Mesenchymal stem cell (in vitro differentiated cells and primary cell): ENCODE results near the gene ARHGAP12.

Experiments used
- DNase-seq: peaks from one replicate; pipeline ENCODE4 v3.0.0-alpha.2; 2013
- H2AFZ ChIP-seq: one replicate; pipeline ENCODE4 v1.6.1; 2013; ENCODE audit warnings: low read depth, mild to moderate bottlenecking, control low read depth, inconsistent platforms, low read length, moderate library complexity
- H2AK5ac ChIP-seq: 2 replicates; pipeline ENCODE4 v1.6.1; 2013; ENCODE audit warnings: low read length, moderate library complexity, mild to moderate bottlenecking, inconsistent platforms; ENCODE audit not compliant: severe bottlenecking
- H2BK120ac ChIP-seq: one replicate; pipeline ENCODE4 v1.6.1; 2013; ENCODE audit warnings: low read depth, mild to moderate bottlenecking, inconsistent platforms, low read length, moderate library complexity
- H2BK12ac ChIP-seq, 2 experiments: one replicate each; pipeline ENCODE4 v1.6.1; 2013; ENCODE audit warnings: inconsistent platforms in 2 of 2, low read length in 2 of 2, mild to moderate bottlenecking in 2 of 2, moderate library complexity in 2 of 2, control low read depth in 1 of 2
- H2BK15ac ChIP-seq: one replicate; pipeline ENCODE4 v1.6.1; 2013; ENCODE audit warnings: mild to moderate bottlenecking, low read depth, inconsistent platforms; ENCODE audit not compliant: poor library complexity, severe bottlenecking
- H2BK5ac ChIP-seq: 2 replicates; pipeline ENCODE4 v1.6.1; 2013; ENCODE audit warnings: low read depth, mild to moderate bottlenecking, low read length, control low read depth, inconsistent platforms; ENCODE audit not compliant: poor library complexity, severe bottlenecking
- H3K14ac ChIP-seq, 2 experiments: one replicate each; pipeline ENCODE4 v1.6.1; 2013; ENCODE audit warnings: inconsistent platforms in 2 of 2, low read length in 2 of 2, control low read depth in 1 of 2, mild to moderate bottlenecking in 1 of 2, moderate library complexity in 1 of 2
- H3K18ac ChIP-seq, 2 experiments: one replicate each; pipeline ENCODE4 v1.6.1; 2013; ENCODE audit warnings: inconsistent platforms in 2 of 2, low read length in 2 of 2, control low read depth in 1 of 2, low read depth in 1 of 2, mild to moderate bottlenecking in 1 of 2
- H3K23ac ChIP-seq, 2 experiments: one replicate each; pipeline ENCODE4 v1.6.1; 2013; ENCODE audit warnings: inconsistent platforms in 2 of 2, low read length in 2 of 2, mild to moderate bottlenecking in 2 of 2, moderate library complexity in 2 of 2, control low read depth in 1 of 2
- H3K27ac ChIP-seq: 2 replicates; pipeline ENCODE4 v1.5.1; 2013; ENCODE audit warnings: mild to moderate bottlenecking, moderate library complexity, low read length, control low read depth, inconsistent platforms; ENCODE audit not compliant: poor library complexity, severe bottlenecking
- H3K27me3 ChIP-seq, 2 experiments: 2 replicates each; pipeline versions ENCODE4 v1.6.1 to v1.7.0; 2013; ENCODE audit warnings: low read length in 2 of 2, mild to moderate bottlenecking in 2 of 2, moderate library complexity in 2 of 2, control low read depth in 1 of 2, inconsistent platforms in 1 of 2; ENCODE audit not compliant: control insufficient read depth in 1 of 2, insufficient read depth in 1 of 2
- H3K36me3 ChIP-seq, 2 experiments: 2 replicates each; pipeline versions ENCODE4 v1.6.1 to v1.7.0; 2013; ENCODE audit warnings: low read length in 2 of 2, control low read depth in 1 of 2, inconsistent platforms in 1 of 2, low read depth in 1 of 2, mild to moderate bottlenecking in 1 of 2; ENCODE audit not compliant: insufficient read depth in 2 of 2, control insufficient read depth in 1 of 2
- H3K4ac ChIP-seq, 2 experiments: one replicate each; pipeline ENCODE4 v1.6.1; 2013; ENCODE audit warnings: inconsistent platforms in 2 of 2, low read length in 2 of 2, mild to moderate bottlenecking in 2 of 2, moderate library complexity in 2 of 2, control low read depth in 1 of 2, low read depth in 1 of 2
- H3K4me1 ChIP-seq: 2 replicates; pipeline ENCODE4 v1.6.1; 2013; ENCODE audit warnings: low read depth, low read length, control low read depth; ENCODE audit not compliant: control insufficient read depth, insufficient read depth
- H3K4me2 ChIP-seq: 2 replicates; pipeline ENCODE4 v1.6.1; 2013; ENCODE audit warnings: low read length, mild to moderate bottlenecking, inconsistent platforms; ENCODE audit not compliant: poor library complexity, severe bottlenecking
- H3K4me3 ChIP-seq, 2 experiments: 2 replicates each; pipeline versions ENCODE4 v1.5.1 to v1.7.0; 2013; ENCODE audit warnings: low read length in 2 of 2, mild to moderate bottlenecking in 2 of 2, control low read depth in 1 of 2, low read depth in 1 of 2; ENCODE audit not compliant: insufficient read depth in 1 of 2
- H3K79me1 ChIP-seq: replicated peaks from 2 replicates; pipeline ENCODE4 v1.6.1; 2013; ENCODE audit warnings: mild to moderate bottlenecking, control low read depth, low read length, inconsistent platforms; ENCODE audit not compliant: poor library complexity, severe bottlenecking
- H3K9ac ChIP-seq: 2 replicates; pipeline ENCODE4 v1.7.0; 2013; ENCODE audit warnings: mild to moderate bottlenecking, low read length, moderate library complexity
- H3K9me3 ChIP-seq: 2 replicates; pipeline ENCODE4 v1.7.0; 2013; ENCODE audit warnings: mild to moderate bottlenecking, low read length; ENCODE audit not compliant: control insufficient read depth
- H4K8ac ChIP-seq: one replicate; pipeline ENCODE4 v1.6.1; 2013; ENCODE audit warnings: inconsistent platforms, mild to moderate bottlenecking, low read length, moderate library complexity
- H4K91ac ChIP-seq: one replicate; pipeline ENCODE4 v1.6.1; 2013; ENCODE audit warnings: mild to moderate bottlenecking, low read length, inconsistent platforms
- WGBS: methylation state at CpG from one replicate; pipeline ENCODE4 v1.1.7; 2013; ENCODE audit warnings: mixed read lengths; 5-methylcytosine and 5-hydroxymethylcytosine counted together

ARHGAP12 gene

GRCh38 chr10:31947144-31947926 lies 18.7 kb upstream of the ARHGAP12 start:
- no peak overlapping the region for H4K91ac ChIP-seq
- H2AK5ac ChIP-seq = no peak overlapping the region
- H3K9ac ChIP-seq = peak overlapping the region; percentile 86
- H3K9me3 ChIP-seq = no peaks in the 10 kb centered on the region
- no peak overlapping the region for H4K8ac ChIP-seq
- no peak overlapping the region for H2AFZ ChIP-seq
- H3K23ac ChIP-seq = no peak overlapping the region
- peaks cover 2% of the 10 kb centered on the region for H3K4me1 ChIP-seq
- H3K4ac ChIP-seq = no peak overlapping the region
- no peak overlapping the region for H2BK120ac ChIP-seq
- no peak overlapping the region for H3K14ac ChIP-seq
- H3K36me3 ChIP-seq = no peaks in the 10 kb centered on the region
- no peak overlapping the region for H2BK12ac ChIP-seq
- 76% methylated on average over 3 of the region's 7 CpGs for WGBS
- no peaks in the 10 kb centered on the region for H3K27me3 ChIP-seq
- H2BK15ac ChIP-seq = no peak overlapping the region
- H3K18ac ChIP-seq = no peak overlapping the region
- no peak overlapping the region for H3K4me2 ChIP-seq
- no peak overlapping the region for H2BK5ac ChIP-seq
- H3K4me3 ChIP-seq = peak overlapping the region in 1 of 2 experiments; percentile 49
- H3K27ac ChIP-seq = peak overlapping the region; percentile 33
- peaks cover 5% of the 10 kb centered on the region for H3K79me1 ChIP-seq
- peak; percentile 96 for DNase-seq

- Histone ChIP-seq H2AK5ac (no peak overlapping the region), H2BK15ac (no peak overlapping the region), H3K14ac (no peak overlapping the region), H3K4me3 (no peak overlapping the region), H3K9me3 (no peaks in the 10 kb centered on the region), H3K4ac (no peak overlapping the region), H2BK12ac (no peak overlapping the region), H3K9ac (no peak overlapping the region), H3K27me3 (no peaks in the 10 kb centered on the region), H3K36me3 (no peaks in the 10 kb centered on the region), H2AFZ (no peak overlapping the region), H2BK5ac (no peak overlapping the region), H3K79me1 (peaks cover 5% of the 10 kb centered on the region), H3K27ac (no peak overlapping the region), H4K91ac (no peak overlapping the region), H3K4me2 (no peak overlapping the region), H3K23ac (no peak overlapping the region), H3K18ac (no peak overlapping the region), H3K4me1 (peaks cover 3% of the 10 kb centered on the region), H4K8ac (no peak overlapping the region), H2BK120ac (no peak overlapping the region)
- WGBS = 78% methylated on average over 1 of the region's 1 CpG
- DNase-seq = no peak
These were observed 16.8 kb upstream of the ARHGAP12 start for GRCh38 chr10:31945392-31945791.

GRCh38 chr10:31944071-31944433 lies 15.4 kb upstream of the ARHGAP12 start:
- Histone ChIP-seq H3K27me3 (no peaks in the 10 kb centered on the region), H3K4me3 (no peak overlapping the region), H3K4ac (no peak overlapping the region), H2AK5ac (no peak overlapping the region), H3K4me2 (no peak overlapping the region), H2BK12ac (peak overlapping the region in 1 of 2 experiments; percentile 92), H3K14ac (no peak overlapping the region), H4K91ac (no peak overlapping the region), H3K23ac (peak overlapping the region in 1 of 2 experiments; percentile 67), H2BK15ac (no peak overlapping the region), H3K4me1 (peaks cover 3% of the 10 kb centered on the region), H4K8ac (no peak overlapping the region), H3K36me3 (no peaks in the 10 kb centered on the region), H3K9me3 (no peaks in the 10 kb centered on the region), H3K27ac (no peak overlapping the region), H3K9ac (no peak overlapping the region), H2AFZ (no peak overlapping the region), H3K79me1 (peaks cover 5% of the 10 kb centered on the region), H2BK5ac (no peak overlapping the region), H3K18ac (peak overlapping the region in 1 of 2 experiments; percentile 87), H2BK120ac (no peak overlapping the region)
- 89% methylated on average over 3 of the region's 3 CpGs for WGBS
- no peak for DNase-seq

- H2BK15ac ChIP-seq = no peak overlapping the region
- H4K91ac ChIP-seq = no peak overlapping the region
- no peak overlapping the region for H3K9ac ChIP-seq
- H2BK5ac ChIP-seq = no peak overlapping the region
- H3K4ac ChIP-seq = no peak overlapping the region
- H2BK12ac ChIP-seq = no peak overlapping the region
- no peaks in the 10 kb centered on the region for H3K9me3 ChIP-seq
- H3K14ac ChIP-seq = no peak overlapping the region
- no peaks in the 10 kb centered on the region for H3K27me3 ChIP-seq
- H2AK5ac ChIP-seq = no peak overlapping the region
- no peaks in the 10 kb centered on the region for H3K36me3 ChIP-seq
- WGBS = 100% methylated on average over 2 of the region's 4 CpGs
- H3K27ac ChIP-seq = no peak overlapping the region
- DNase-seq = no peak
- no peak overlapping the region for H3K18ac ChIP-seq
- H4K8ac ChIP-seq = no peak overlapping the region
- no peak overlapping the region for H2BK120ac ChIP-seq
- peaks cover 7% of the 10 kb centered on the region for H3K79me1 ChIP-seq
- no peak overlapping the region for H3K4me3 ChIP-seq
- no peak overlapping the region for H2AFZ ChIP-seq
- no peak overlapping the region for H3K4me2 ChIP-seq
- H3K23ac ChIP-seq = no peak overlapping the region
- peaks cover 3% of the 10 kb centered on the region for H3K4me1 ChIP-seq
These were observed 14.3 kb upstream of the ARHGAP12 start for GRCh38 chr10:31942892-31943291.
